Posterior vena cava (tissue), 2 donors: ENCODE measurements around the gene AQP5. TPM values are rescaled to one million over a fixed set of nuclear protein-coding genes. Genes with fewer than 3 reads are reported as not detected.

Experiments
- DNase-seq: peaks from one replicate; pipeline ENCODE4 v3.0.0-alpha.2; 2020; ENCODE audit warnings: low spot score
- intact Hi-C, 2 donors: fragments of 100-400 bp; cut with DNase I; formaldehyde crosslinking; loops; one replicate each; pipeline versions ENCODE4 v1.14.1 to v1.14.2; 2022 to 2023
- total RNA-seq, 2 donors: library from RNA; stranded (reverse); fragmentation: NEBNext Ultra II Directional; extraction: Animal tissue kit (Norgen Biotek cat#: 25700); gene quantifications; one replicate each; pipeline ENCODE4 v1.2.1, GENCODE V29; 2021
- donor health status: DM: yes; HTN: yes; CAD: no.
- donor health status: DM: yes; HTN: yes; CAD: no.

Gene AQP5
- total RNA-seq, 2 donors from 2014 or later, result not detected

DNA sequence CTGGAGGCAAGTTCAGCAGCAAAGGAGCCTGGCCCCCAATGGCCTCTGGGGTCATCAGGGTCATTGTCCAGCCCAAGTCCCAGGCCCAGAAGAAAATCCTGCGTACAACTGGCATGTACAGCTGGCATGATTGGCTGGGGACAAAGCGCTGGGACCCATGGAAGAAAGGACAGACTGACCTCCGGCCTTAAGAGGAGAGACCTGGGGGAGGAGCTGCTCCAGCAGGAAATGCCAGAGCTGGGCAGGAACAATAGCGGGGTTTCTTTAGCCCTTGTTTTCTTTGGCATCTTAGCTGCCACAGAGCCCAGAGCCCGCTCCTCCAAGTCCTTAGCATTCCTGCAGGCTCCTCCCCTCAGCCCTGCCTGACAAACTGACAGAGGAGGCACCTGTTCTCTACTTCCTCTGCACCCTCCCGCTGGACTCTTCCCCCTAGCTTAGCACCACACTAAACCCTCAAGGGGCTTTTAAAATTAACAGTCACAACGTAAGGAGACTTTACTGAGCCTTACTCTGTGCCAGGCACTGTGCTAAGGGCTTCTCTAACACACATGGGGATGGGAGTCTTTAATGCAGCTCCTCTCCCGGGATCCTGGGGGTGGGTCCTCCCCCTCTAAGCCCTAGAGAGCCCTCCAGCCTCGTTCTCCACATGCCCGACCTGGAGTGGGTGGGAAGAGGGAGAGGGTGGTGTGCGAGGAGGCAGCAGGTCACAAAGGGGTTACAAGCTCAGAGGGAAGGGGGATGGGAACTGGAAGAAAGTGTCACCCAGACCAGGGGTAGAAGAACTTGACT is 1.8 kb upstream of the AQP5 start:
- DNase-seq, result peak; percentile 46
- intact Hi-C loops, result no loop called here

DNA sequence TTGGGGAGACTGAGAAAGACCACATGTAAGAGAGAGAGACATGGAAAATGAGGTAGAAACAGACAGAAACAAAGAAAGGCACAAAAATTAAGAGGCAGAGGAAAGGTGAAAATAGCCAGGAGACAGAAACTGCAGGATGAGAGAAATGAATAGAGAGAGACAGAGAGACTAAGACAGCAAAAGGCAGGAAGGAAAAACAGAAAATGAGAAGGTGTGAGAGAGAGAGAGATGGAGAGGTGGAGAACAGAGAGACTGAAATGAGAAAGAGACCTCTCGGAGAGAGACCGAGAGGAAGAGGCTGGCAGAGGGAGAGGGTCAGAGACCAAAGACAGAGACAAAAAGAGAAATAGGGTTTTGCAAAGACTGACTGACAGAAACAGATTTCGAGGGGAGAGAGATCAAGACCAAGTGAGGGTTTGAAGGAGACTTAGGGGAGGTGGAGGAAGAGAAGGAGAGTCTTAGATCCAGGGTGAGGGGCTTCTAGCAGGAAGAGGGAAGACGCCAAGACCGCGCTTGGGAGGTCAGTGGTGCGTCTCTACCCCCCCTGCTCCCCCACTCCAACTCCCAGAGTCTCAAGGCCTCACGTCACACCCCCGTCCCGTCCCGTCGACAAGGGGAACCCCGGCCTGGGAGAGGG is 1.1 kb upstream of the AQP5 start:
- no peak for DNase-seq
- intact Hi-C loops, result loop anchor here in 1 of 2 donors (1.0 kb wide), 1 partner anchor 92 kb away; no protein-coding TSS in a partner anchor

DNA sequence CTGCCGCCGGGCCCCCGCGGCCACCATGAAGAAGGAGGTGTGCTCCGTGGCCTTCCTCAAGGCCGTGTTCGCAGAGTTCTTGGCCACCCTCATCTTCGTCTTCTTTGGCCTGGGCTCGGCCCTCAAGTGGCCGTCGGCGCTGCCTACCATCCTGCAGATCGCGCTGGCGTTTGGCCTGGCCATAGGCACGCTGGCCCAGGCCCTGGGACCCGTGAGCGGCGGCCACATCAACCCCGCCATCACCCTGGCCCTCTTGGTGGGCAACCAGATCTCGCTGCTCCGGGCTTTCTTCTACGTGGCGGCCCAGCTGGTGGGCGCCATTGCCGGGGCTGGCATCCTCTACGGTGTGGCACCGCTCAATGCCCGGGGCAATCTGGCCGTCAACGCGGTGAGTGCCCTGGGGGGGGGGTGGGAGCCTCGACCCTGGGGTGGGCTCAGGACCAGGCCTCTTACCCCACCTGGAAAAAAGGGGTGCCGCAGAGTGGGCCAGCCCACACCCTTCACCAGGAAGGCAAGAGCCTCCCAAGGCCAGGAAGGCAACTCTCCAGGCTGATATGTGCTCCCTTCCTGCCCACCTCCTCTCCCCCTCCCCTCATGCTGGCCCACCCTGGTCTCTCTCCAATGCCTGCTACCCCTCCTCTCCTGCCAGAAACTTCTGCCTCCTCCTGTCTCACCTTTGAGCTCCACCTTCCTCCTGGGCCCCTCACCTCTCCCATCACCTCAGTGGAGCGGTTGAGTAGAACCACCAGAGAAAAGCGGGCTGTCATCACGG is 507 bp downstream of the AQP5 start:
- no peak for DNase-seq
- intact Hi-C loops, result loop anchor here in 1 of 2 donors (1.0 kb wide), 1 partner anchor 90 kb away; no protein-coding TSS in a partner anchor

DNA sequence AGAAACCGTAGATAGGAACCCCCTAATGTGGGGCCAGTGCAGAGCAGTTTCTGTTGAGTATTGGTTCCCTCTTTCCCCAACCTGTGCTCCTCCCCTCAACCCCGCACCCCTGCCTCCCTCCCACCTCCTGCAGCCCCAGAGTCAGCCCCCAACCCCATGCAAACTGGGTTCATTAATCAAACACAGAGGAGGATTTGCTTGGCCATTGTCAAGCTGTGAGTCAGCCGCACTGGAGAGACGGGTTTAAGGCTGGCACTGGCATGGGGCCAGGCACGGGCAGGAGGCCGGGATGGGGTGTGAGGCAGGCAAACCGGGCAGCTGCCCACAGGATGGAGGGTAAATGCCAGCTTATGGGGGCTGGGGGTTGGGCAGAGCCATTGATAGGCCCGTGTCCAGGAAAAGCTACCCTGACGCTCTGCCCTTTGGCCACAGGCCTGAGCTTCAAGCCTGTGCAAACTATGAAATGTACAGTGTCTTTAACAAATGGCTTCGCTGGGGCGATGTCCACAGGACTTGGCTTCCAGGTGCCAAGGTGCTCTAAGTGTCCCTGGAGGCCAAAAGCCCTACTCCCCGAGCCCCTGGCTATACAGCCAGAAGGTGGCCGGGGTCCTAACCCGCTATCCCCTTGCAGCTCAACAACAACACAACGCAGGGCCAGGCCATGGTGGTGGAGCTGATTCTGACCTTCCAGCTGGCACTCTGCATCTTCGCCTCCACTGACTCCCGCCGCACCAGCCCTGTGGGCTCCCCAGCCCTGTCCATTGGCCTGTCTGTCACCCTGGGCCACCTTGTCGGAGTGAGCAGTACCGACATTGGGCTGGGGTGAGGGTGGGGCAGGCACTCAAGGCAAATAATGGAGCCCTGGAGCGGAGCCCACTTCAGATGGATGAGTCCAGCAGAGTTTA is 1.4 kb downstream of the AQP5 start:
- intact Hi-C loops, result no loop called here
- peak; percentile 68 for DNase-seq

DNA sequence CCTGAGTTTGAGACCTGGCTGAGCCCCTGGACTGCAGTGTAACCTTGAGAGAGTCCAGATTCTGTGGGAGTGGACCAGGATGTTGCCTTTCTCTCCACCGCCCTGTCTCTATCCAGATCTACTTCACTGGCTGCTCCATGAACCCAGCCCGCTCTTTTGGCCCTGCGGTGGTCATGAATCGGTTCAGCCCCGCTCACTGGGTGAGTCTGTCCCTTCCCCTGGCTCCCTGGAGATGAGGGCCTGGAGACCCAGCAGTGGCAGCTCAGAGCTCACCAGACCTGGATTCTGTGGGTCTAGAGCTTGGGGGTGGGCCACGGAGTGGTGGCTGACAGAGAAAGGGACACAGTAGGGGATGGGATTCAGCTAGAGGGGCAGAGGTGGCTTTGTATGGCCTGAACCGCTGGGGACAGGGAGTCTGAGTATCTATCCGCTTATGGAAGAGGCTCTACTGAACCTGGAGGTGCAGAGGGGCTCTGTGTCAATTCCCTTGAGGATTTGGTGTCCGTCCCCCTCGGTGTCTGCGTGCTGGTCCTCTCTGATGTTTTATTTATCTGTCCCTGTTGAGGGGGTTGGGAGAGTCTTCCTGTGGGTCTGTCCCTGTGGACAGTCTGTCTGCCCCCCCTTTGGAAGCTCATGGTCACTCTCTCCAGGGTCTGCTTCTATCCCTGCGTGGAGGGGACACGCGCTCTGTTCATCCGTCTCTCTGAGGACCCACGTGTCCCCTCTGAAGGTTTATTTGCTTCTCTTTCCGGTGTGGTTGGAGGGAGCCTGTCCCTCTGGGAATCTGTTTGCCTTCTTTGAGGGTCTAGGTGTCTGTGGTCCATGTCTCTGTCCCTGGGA is 2.5 kb downstream of the AQP5 start:
- DNase-seq, result peak; percentile 45
- intact Hi-C loops, result no loop called here

DNA sequence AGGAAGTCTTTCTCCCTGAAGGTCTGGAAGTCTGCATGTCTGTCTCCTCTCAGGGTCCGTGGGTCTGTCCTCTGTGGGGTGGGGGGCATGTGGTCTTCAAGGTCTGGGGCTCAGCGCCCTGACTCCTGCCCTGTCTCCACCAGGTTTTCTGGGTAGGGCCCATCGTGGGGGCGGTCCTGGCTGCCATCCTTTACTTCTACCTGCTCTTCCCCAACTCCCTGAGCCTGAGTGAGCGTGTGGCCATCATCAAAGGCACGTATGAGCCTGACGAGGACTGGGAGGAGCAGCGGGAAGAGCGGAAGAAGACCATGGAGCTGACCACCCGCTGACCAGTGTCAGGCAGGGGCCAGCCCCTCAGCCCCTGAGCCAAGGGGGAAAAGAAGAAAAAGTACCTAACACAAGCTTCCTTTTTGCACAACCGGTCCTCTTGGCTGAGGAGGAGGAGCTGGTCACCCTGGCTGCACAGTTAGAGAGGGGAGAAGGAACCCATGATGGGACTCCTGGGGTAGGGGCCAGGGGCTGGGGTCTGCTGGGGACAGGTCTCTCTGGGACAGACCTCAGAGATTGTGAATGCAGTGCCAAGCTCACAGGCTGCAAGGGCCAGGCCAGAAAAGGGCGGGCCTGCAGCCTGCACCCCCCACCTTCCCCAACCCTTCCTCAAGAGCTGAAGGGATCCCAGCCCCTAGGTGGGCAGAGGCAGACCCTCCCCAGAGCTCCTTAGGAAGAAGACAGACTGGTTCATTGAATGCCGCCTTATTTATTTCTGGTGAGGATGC is 3.4 kb downstream of the AQP5 start:
- peak; percentile 66 for DNase-seq
- intact Hi-C loops, result loop anchor here in 1 of 2 donors (5.0 kb wide), 1 partner anchor 92 kb away; the partner anchor contains the start of gene ASIC1

DNA sequence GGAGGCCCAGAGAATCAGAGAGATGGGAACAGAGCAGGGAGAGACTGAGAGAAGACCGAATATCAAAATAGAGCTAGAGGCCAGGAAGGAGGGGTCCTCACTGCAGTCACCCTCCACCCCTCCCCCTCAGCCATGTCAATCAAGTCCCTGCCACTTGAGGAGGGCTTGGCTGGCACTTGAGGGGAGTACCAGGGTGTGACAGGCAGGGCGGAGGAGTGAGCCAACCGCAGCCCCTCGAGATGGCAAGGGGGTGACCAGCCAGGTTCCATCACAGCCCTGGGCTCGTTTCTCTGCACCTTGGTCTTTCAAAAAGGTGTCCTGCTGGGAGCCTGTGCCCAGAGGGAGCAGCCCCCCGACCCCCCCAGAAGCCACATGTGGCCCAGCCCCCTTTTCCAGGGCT is 4.2 kb downstream of the AQP5 start:
- intact Hi-C loops, result loop anchor here in 1 of 2 donors (5.0 kb wide), 1 partner anchor 91 kb away; the partner anchor contains the start of gene ASIC1
- DNase-seq, result no peak

DNA sequence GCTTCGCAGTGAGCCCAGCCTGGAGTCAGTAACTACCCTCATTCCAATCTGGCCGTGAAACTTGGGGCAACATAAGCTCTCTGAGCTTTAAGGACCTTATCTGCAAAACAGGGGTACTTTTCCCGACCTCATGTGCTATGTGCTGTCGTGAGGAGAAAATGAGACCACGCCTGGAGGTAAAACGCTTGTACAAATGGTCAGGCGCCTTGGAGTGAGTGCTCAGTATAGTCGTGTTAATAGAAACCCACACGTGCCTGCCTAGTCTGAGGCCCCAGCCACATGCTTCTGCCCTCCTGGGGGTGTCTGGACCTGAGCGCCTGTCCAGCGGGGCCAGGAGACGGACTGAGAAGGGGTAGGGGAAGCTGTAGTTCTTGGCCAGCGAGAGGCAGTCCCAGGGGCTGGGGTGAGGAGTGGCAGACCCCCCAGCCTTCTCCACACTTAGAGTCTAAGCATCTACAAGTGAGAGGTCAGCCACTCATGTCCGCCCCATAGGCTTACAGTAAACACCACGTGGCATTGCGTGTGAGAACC is 4.9 kb downstream of the AQP5 start:
- no peak for DNase-seq
- intact Hi-C loops, result loop anchor here in 1 of 2 donors (5.0 kb wide), 1 partner anchor 91 kb away; the partner anchor contains the start of gene ASIC1

DNA sequence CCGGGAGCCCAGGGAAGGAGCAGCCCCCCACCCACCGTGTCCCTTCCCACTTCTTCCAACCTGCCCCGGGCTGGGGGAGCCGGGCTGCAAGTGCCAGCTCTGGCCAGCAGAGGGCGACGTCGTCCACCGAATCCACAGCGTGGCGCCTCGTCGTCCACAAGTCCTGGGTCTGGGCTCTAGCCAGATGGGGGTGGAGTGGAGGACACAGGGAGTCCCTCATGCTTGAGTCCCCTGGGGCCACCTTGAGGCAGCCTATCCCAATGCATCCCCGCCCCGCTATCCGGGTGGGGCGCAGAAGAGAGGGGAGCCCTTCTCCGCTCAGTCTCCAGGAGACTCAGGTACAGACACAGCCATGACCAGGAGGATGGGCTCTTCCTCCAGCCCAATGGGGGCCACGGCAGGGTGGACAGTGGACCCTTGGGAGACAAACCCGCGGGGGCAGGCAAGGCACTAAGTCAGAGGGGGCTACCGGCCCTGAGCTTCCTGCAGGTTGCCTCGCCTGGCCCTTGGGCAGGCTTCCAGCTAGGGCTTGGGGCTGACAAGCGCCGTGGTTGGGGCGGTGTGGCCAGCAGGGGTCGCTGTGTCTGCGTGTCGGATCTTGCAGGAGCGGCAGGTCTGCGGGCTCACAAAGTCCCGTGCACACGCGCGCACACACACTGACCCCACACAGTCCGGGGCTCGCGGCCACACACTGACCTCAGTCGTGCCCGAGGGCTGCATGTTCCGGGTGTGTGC is 5.5 kb downstream of the AQP5 start:
- DNase-seq, result peak; percentile 98
- intact Hi-C loops, result loop anchor here in 1 of 2 donors (5.0 kb wide), 1 partner anchor 90 kb away; the partner anchor contains the start of gene ASIC1

DNA sequence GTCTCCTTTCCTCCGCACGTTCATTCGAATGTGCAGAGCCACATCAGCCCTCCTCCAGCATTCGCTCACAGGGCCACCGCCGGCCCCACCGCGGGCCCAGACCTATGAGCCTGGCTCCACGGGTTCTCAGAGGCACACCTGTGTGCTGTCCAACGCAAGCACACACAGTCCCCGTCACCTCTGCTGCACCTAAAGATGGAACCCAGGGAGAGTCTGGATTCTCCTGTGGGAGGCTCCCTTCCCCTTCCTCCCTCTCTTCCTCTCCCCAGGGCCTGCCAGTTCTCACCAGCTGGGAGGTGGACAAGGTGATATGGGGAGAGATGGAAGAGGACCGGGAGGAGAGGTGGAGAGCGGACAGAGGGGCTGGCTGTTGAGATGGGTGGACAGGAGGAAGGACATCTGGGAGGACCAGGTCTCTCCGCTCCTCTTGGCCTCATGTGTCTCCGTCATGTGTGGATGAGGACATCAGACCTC is 6.1 kb downstream of the AQP5 start:
- intact Hi-C loops, result loop anchor here in 1 of 2 donors (5.0 kb wide), 1 partner anchor 89 kb away; the partner anchor contains the start of gene ASIC1
- no peak for DNase-seq

DNA sequence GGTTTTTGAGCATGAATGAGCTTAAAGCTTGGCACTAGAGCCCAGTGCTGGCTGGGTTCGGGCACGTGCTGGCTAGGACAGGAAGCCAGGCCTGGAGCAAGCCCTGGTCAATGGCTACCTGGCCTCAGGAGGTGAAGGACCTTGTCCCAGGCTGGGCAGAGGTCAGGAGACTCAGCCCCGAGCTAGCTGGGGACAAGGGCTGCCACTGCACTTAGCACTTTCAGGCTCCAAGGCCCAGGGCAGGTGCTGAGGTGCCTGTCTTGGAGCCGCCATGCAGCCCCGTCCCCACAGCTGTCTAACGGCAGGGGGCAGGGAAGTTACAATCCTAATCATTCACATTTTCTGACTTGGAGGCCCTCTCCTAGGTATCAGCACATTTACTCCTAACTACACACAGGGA is 6.8 kb downstream of the AQP5 start:
- intact Hi-C loops, result loop anchor here in 1 of 2 donors (5.0 kb wide), 1 partner anchor 89 kb away; the partner anchor contains the start of gene ASIC1
- no peak for DNase-seq

DNA sequence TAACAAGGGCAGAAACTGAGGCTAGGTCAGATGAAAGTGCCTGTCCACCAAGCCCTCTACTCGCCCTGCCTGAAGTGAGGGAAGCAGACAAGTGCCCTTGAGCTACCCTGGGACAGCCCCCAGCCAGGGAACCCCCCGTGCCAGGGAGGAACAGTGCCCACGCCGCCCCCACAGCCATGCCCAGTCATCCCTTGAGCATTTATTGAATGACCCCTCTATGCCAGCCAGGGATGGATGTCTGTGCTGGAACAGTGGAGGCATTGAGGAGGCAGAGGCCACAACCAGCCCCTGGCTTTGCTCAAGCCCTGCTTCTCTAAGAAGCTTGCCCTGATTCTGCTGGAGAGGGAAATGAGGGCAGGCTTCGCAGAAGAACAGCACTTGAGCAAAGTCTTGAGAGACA is 7.4 kb downstream of the AQP5 start:
- no peak for DNase-seq
- intact Hi-C loops, result loop anchor here in 1 of 2 donors (5.0 kb wide), 1 partner anchor 88 kb away; the partner anchor contains the start of gene ASIC1

DNA sequence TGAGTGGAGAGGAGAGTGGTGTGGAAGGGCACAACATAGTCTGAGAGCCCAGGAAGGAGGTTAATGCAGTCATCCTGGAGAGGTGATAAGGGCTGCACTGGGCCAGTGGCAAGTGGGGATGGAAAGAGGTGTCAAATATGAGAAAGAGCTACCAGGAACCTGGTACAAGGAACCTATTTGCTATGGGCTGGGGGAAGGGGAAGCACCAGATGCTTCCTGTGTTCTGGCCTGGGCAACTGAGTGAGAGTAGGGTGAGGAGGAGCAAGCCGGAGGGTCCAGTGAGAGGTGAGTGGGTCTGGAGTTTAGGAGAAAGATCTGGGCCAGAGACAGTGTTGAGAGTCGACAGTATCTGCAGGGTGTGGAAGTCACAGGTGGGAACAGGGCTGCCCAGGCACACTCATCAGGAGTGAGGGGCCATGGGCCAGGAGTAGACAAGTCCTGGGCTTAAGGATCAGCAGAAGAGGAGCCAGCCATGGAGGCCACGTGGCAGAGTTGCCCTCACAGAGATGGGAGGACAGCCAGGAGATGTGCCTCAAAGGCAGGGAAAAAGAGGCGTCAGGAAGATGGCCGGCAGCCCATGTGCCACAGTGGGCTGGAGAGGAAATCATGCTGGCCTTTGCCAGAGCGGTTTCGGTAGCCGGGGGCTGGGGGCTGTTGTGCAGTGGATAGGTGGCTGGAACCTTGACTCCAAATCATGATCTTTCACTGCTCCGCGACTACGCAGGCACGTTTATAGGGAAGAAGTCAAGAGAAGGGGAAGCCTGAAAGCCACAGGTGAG is 8.2 kb downstream of the AQP5 start:
- intact Hi-C loops, result loop anchor here in 1 of 2 donors (5.0 kb wide), 1 partner anchor 87 kb away; the partner anchor contains the start of gene ASIC1

DNA sequence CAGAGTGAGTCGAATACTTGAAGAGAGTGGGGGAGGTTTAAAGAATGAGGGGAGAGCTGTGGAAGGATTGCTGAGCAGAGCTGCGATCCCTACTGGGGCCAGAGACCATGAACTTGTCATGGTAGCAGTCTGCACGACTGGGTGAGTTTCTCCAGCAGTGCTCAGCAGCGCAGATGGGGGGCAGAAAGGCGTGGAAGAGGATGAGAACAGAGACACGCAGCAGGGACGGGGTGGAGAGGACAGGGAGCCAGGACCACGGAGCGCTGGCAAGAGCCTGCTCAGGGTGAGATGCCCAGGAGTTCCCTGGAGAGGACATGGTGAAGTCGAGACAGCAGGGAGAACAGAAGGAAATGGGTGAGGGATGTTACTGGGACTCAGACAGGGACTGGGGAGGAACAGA is 9.0 kb downstream of the AQP5 start:
- no peak for DNase-seq
- intact Hi-C loops, result no loop called here

More for the DNA sequence above, 8.2 kb downstream of the AQP5 start:
- no peak for DNase-seq

DNA sequence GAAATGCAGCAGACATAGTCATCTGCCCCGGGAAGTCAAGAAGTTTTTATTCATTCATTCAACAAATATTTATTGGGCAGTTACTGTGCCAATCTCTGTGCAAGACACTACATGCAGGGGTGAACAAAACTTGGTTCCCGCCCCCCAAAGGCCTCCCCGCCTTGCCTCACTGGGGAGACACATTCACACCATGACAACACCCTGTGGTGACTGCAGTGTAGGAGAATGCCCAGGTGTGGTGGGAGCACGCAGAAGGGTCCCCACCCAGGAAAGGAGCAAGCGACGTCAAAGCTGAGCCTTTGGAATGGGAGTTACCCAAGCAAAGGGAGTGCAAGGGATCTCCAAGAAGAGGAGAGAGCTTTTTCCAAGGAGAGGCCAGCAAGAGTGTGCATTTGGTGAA is 9.5 kb downstream of the AQP5 start:
- intact Hi-C loops, result no loop called here
- no peak for DNase-seq
